ENCODE results near the gene NR2F2. TPM values are rescaled to one million over a fixed set of nuclear protein-coding genes. Genes with fewer than 3 reads are reported as not detected.

NR2F2 gene
- 10 to 100 TPM; 11.6 to 30.0 (median 20.7) TPM for total RNA-seq
- long read RNA-seq, partial matches to known transcripts: 1 of 3 reads
- long read RNA-seq, other reads (novel, unspliced or antisense): 2 of 3 reads

GRCh38 chr15:96330450-96331143, at the start of gene NR2F2:
Gene NR2F2 (plus strand): TSS chr15:96330700. CDS start chr15:96332106, 1,406 bp downstream.
- intact Hi-C loops (cut with DNase I): no loop called here
- peaks cover 0 to 32% (median 0%) of the 10 kb centered on the region in 4 donors for H3K4me1 ChIP-seq
- TF ChIP-seq POLR2A (IDR thresholded peaks at IDR 0.05) (peak; percentile 97), CTCF (IDR thresholded peaks at IDR 0.05) (no peak)
- DNase-seq (peak; percentile 97 to 98 (median 98)), ATAC-seq (peak; percentile 66 to 77 (median 72))
- peak within 1 kb of the TSS; percentile 68 to 73 (median 71) for H3K4me3 ChIP-seq
- H3K27ac ChIP-seq: peak within 1 kb of the TSS; percentile 90 to 97 (median 92)
- H3K27me3 ChIP-seq: no peaks in the 10 kb centered on the region
- H3K36me3 ChIP-seq: peaks cover 0 to 14% (median 6%) of the 10 kb centered on the region in 4 donors
- under 1% methylated on average over 33 of the region's 78 CpGs for WGBS (ENCODE audit: insufficient coverage, low coverage, low lambda C conversion rate, missing lambda C conversion rate)
- no peaks in the 10 kb centered on the region for H3K9me3 ChIP-seq

GRCh38 chr15:96285305-96285704, 45.2 kb upstream of the NR2F2 start:
- H3K4me1 ChIP-seq: no peaks in the 10 kb centered on the region
- intact Hi-C loops (cut with DNase I): no loop called here
- TF ChIP-seq CTCF (IDR thresholded peaks at IDR 0.05) (no peak), POLR2A (IDR thresholded peaks at IDR 0.05) (no peak)
- no peak overlapping the region for H3K27ac ChIP-seq
- H3K36me3 ChIP-seq: peaks cover 0 to 3% (median 0%) of the 10 kb centered on the region in 4 donors
- no peak overlapping the region for H3K4me3 ChIP-seq
- no peaks in the 10 kb centered on the region for H3K27me3 ChIP-seq
- 82% methylated on average over 5 of the region's 11 CpGs for WGBS (ENCODE audit: insufficient coverage, low coverage, low lambda C conversion rate, missing lambda C conversion rate)
- DNase-seq (no peak), ATAC-seq (no peak)
- no peaks in the 10 kb centered on the region for H3K9me3 ChIP-seq

- H3K27me3 ChIP-seq: no peaks in the 10 kb centered on the region
- no peaks in the 10 kb centered on the region for H3K9me3 ChIP-seq
- no peaks in the 10 kb centered on the region for H3K4me1 ChIP-seq
- TF ChIP-seq CTCF (IDR thresholded peaks at IDR 0.05): no peak
- no peak overlapping the region for H3K27ac ChIP-seq
- 80% methylated on average over 8 of the region's 18 CpGs for whole genome bisulfite sequencing (ENCODE audit: insufficient coverage, low coverage, low lambda C conversion rate, missing lambda C conversion rate)
- intact Hi-C loops (cut with DNase I): no loop called here
- H3K36me3 ChIP-seq: peaks cover 0 to 3% (median 0%) of the 10 kb centered on the region in 4 donors
- no peak for DNase-seq
- ATAC-seq: no peak
- H3K4me3 ChIP-seq: no peak overlapping the region
Observed at GRCh38 chr15:96285729-96286254, 44.7 kb upstream of the NR2F2 start.

GRCh38 chr15:96290679-96291078, 39.8 kb upstream of the NR2F2 start:
- 71% methylated on average over 5 of the region's 5 CpGs for WGBS (ENCODE audit: insufficient coverage, low coverage, low lambda C conversion rate, missing lambda C conversion rate)
- Histone ChIP-seq H3K4me3 (no peak overlapping the region), H3K4me1 (no peaks in the 10 kb centered on the region), H3K36me3 (no peaks in the 10 kb centered on the region), H3K9me3 (no peaks in the 10 kb centered on the region), H3K27me3 (no peaks in the 10 kb centered on the region), H3K27ac (no peak overlapping the region)
- no peak for DNase-seq
- intact Hi-C loops (cut with DNase I): no loop called here
- no peak for TF ChIP-seq POLR2A (IDR thresholded peaks at IDR 0.05)
- TF ChIP-seq CTCF (IDR thresholded peaks at IDR 0.05): no peak
- no peak for ATAC-seq

Data from right lobe of liver (tissue), 6 donors.